ENCODE results near the gene SLC27A2. TPM values are rescaled to one million over a fixed set of nuclear protein-coding genes. Genes with fewer than 3 reads are reported as not detected.

SLC27A2 gene
- total and polyA plus RNA-seq, 10 of the 15 experiments (the other 5 are each of a cell fraction or from before 2014, with no cell fraction given), result 0.22 to 1.2 (median 0.69) TPM; not detected in 1

- ChIA-PET RAD21 (ENCODE audit: unreplicated experiment) (no interaction called here), POLR2A (no interaction called here), CTCF (no interaction called here), SMC1A (ENCODE audit: uncharacterized antibody, unreplicated experiment) (no interaction called here)
- H3K4me1 ChIP-seq (ENCODE audit: control insufficient read depth, insufficient read depth, low read length), result no peaks in the 10 kb centered on the region
- no peak for DNase-seq (ENCODE audit: low read depth, low spot score)
- no peaks in the 10 kb centered on the region for H3K27me3 ChIP-seq (replicated peaks in 1 of 2; ENCODE audit: control insufficient read depth in 2 of 2, insufficient read depth in 2 of 2, low read length in 1 of 2)
- H3K9ac ChIP-seq (ENCODE audit: control insufficient read depth, insufficient read depth, low read length), result no peak overlapping the region
- no peaks in the 10 kb centered on the region for H3K9me3 ChIP-seq (replicated peaks; ENCODE audit: control insufficient read depth, insufficient read depth, low read length)
- no peak for TF ChIP-seq ZBTB4 (CRISPR knock-in tag; IDR thresholded peaks at IDR 0.05)
- no peak for TF ChIP-seq REST (IDR thresholded peaks at IDR 0.05; ENCODE audit: low read depth, low read length)
- TF ChIP-seq BRCA1 (IDR thresholded peaks at IDR 0.05; ENCODE audit: low read depth, low read length), result no peak
- no peak for TF ChIP-seq ATF3 (IDR thresholded peaks at IDR 0.05; ENCODE audit: borderline replicate concordance, extremely low read depth, low read depth, low read length)
- no peak for TF ChIP-seq SMC3 (IDR thresholded peaks at IDR 0.05; ENCODE audit: borderline replicate concordance, low read length)
- no peak for TF ChIP-seq HSF1 (IDR thresholded peaks at IDR 0.05; ENCODE audit: low read depth, low read length)
- no peak for TF ChIP-seq MEF2B (IDR thresholded peaks at IDR 0.05; ENCODE audit: partially characterized antibody, poor library complexity, severe bottlenecking)
- no peak for TF ChIP-seq ATF2 (IDR thresholded peaks at IDR 0.05; ENCODE audit: low read length)
- no peak for ATAC-seq
- intact Hi-C loops (cut with micrococcal nuclease; ENCODE audit: unreplicated experiment), result no loop called here
- 92% methylated on average over 3 of the region's 3 CpGs for WGBS (ENCODE audit: insufficient coverage, insufficient replicate concordance, low lambda C conversion rate, missing lambda C conversion rate)
- no peak overlapping the region for H3K27ac ChIP-seq (ENCODE audit: control insufficient read depth, insufficient read depth)
- H4K20me1 ChIP-seq (ENCODE audit: control insufficient read depth, insufficient read depth), result no peaks in the 10 kb centered on the region
- BruUV-seq (replicated peaks), result no TSS peak
- in situ Hi-C loops (cut with MboI), result no loop called here
- no peaks in the 10 kb centered on the region for H3K79me2 ChIP-seq (ENCODE audit: control insufficient read depth, insufficient read depth, low read length)
- no peak for FAIRE-seq
- H3K4me2 ChIP-seq (ENCODE audit: control insufficient read depth, insufficient read depth), result no peak overlapping the region
- no peaks in the 10 kb centered on the region; a peak in 1 of 4 replicates for H3K36me3 ChIP-seq (ENCODE audit: control insufficient read depth in 2 of 2, insufficient read depth in 2 of 2, low read length in 1 of 2)
- H2AFZ ChIP-seq (ENCODE audit: control insufficient read depth, low read depth, low read length), result no peak overlapping the region
- H3K4me3 ChIP-seq, result no peak overlapping the region
These were observed 46.9 kb downstream of the SLC27A2 start for GRCh38 chr15:50228866-50229265.

Measured in GM12878 (cell line).